Effector memory CD4-positive, alpha-beta T cell (primary cell): Measurements from ENCODE around the gene KANK3.
"Not testable (repeated sequence)": the region's sequence is repeated elsewhere in the genome, so short reads cannot be mapped to it uniquely, and the experiment has no call there.

Experiments
- DNase-seq, 3 donors: peaks; one replicate each; pipeline ENCODE4 v3.0.0-alpha.2; 2020
- H3K27ac ChIP-seq: 2 replicates; pipeline ENCODE4 v1.7.0; 2013; ENCODE audit warnings: mild to moderate bottlenecking, low read length, moderate library complexity; ENCODE audit not compliant: insufficient read depth, poor library complexity, severe bottlenecking
- H3K27me3 ChIP-seq: replicated peaks from 2 replicates; pipeline ENCODE4 v1.7.0; 2013; ENCODE audit warnings: mild to moderate bottlenecking, low read length; ENCODE audit not compliant: insufficient read depth, control insufficient read depth, poor library complexity, severe bottlenecking
- H3K36me3 ChIP-seq: 2 replicates; pipeline ENCODE4 v1.7.0; 2013; ENCODE audit warnings: mild to moderate bottlenecking, low read length, moderate library complexity; ENCODE audit not compliant: control insufficient read depth, insufficient read depth
- H3K4me1 ChIP-seq: 2 replicates; pipeline ENCODE4 v1.7.0; 2013; ENCODE audit warnings: low read length, mild to moderate bottlenecking; ENCODE audit not compliant: control insufficient read depth, insufficient read depth, poor library complexity, severe bottlenecking
- H3K4me3 ChIP-seq: 2 replicates; pipeline ENCODE4 v1.7.0; 2013; ENCODE audit warnings: low read length, low read depth, mild to moderate bottlenecking; ENCODE audit not compliant: insufficient read depth, poor library complexity, severe bottlenecking
- H3K9me3 ChIP-seq: 2 replicates; pipeline ENCODE4 v1.7.0; 2013; ENCODE audit warnings: mild to moderate bottlenecking, low read length, moderate library complexity; ENCODE audit not compliant: control insufficient read depth

KANK3 gene

DNA sequence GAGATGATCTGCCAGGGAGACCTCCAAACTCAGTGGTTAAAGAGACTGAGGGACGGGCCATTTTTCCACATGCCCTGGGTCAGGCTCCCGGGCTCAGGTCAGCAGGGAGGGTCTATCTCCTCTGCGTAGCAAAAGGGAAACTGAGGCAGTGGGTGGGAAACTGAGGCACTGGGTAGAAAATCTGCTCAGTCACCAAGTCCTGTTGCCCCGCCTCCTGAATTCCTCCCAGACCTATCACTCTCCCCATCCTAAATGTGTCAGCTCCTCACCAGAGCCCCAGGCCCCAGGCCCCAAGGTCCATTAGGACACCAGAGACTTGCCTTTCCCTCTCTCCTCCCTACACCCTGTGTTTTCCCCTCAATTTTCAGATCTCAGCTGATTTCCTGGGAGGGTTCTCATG is 37.3 kb downstream of the KANK3 start:
- H3K27me3 ChIP-seq: no peaks in the 10 kb centered on the region
- H3K4me3 ChIP-seq: no peak overlapping the region
- H3K4me1 ChIP-seq: peaks cover 22% of the 10 kb centered on the region
- no peaks in the 10 kb centered on the region for H3K9me3 ChIP-seq
- no peak for DNase-seq
- peaks cover 14% of the 10 kb centered on the region for H3K36me3 ChIP-seq
- H3K27ac ChIP-seq: no peak overlapping the region

DNA sequence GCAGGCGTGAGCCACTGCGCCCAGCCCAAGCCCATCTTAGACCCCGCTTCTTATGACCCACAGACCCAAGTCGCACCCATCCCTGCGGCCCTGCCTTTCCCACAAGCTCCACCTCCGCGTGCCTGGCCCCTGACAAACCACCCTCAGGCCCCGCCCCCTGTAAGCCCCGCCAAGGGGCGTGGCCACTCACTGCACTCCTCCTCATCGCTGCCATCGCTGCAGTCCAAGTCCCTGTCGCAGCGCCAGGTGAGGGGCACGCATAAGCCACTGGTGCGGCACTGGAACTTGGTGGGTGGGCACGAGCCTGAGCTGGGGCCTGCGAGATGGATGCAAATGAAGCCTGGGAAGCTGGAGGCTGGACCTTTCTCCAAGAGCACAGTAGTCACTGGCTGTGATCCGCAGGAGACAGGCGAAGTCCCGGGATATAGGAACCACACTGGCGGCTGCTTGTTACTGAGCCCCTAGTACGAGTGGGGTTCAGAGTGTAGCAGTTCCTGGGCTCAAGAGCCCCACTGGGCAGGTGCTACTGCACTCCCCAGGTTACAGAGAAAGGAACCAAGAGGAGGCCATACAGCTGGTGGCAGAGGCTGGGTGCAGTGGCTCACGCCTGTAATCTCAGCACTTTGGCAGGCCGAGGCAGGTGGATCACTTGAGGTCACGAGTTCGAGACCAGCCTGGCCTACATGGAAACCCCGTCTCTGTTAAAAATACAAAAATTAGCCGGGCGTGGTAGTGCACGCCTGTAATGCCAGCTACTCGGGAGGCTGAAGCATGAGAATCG is 38.0 kb downstream of the KANK3 start:
- H3K4me1 ChIP-seq: peaks cover 22% of the 10 kb centered on the region
- no peak overlapping the region for H3K4me3 ChIP-seq
- no peaks in the 10 kb centered on the region for H3K9me3 ChIP-seq
- DNase-seq: no peak
- H3K36me3 ChIP-seq: peaks cover 9% of the 10 kb centered on the region
- H3K27me3 ChIP-seq: no peaks in the 10 kb centered on the region
- H3K27ac ChIP-seq: no peak overlapping the region

DNA sequence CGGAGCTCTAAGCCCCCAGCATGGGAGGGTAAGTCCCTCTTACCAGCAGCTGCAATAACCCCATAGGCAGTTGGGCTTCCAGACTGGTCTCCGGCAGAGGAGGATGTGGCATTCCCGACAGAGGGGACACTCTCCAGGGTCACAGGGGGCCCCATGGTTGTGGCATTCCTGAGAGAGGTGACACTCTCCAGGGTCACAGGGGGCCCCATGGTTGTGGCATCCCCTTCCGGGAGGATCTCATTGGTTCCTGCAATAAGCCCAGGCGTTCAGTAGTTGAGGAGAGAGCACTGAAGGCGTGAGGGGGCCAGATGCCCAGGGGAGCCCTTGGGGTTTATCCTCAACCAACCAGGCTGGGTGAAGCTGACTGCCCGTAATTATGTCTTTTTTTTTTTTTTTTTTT is 40.3 kb downstream of the KANK3 start:
- Histone ChIP-seq H3K27ac (no peak overlapping the region), H3K4me3 (no peak overlapping the region), H3K9me3 (no peaks in the 10 kb centered on the region), H3K4me1 (peaks cover 14% of the 10 kb centered on the region), H3K27me3 (no peaks in the 10 kb centered on the region), H3K36me3 (peaks cover 9% of the 10 kb centered on the region)
- DNase-seq: no peak

GRCh38 chr19:8302357-8302691 is 40.7 kb downstream of the KANK3 start:
- peaks cover 9% of the 10 kb centered on the region for H3K36me3 ChIP-seq
- no peaks in the 10 kb centered on the region for H3K27me3 ChIP-seq
- DNase-seq: no peak
- H3K4me1 ChIP-seq: peaks cover 10% of the 10 kb centered on the region
- H3K27ac ChIP-seq: no peak overlapping the region
- H3K4me3 ChIP-seq: no peak overlapping the region
- no peaks in the 10 kb centered on the region for H3K9me3 ChIP-seq

- not testable (repeated sequence) for H3K36me3 ChIP-seq, DNase-seq
Observed at GRCh38 chr19:8291337-8291736, 51.7 kb downstream of the KANK3 start.

GRCh38 chr19:8276508-8276907 is 66.6 kb downstream of the KANK3 start:
- H3K27ac ChIP-seq, H3K9me3 ChIP-seq, H3K4me3 ChIP-seq, H3K36me3 ChIP-seq, H3K27me3 ChIP-seq, DNase-seq, H3K4me1 ChIP-seq: not testable (repeated sequence)

More at GRCh38 chr19:8291337-8291736, 51.7 kb downstream of the KANK3 start:
- not testable (repeated sequence) for H3K4me1 ChIP-seq, H3K9me3 ChIP-seq, H3K4me3 ChIP-seq, H3K27me3 ChIP-seq, H3K27ac ChIP-seq
